DND-41 (cell line): ENCODE results near the gene TRAF3IP1.

ENCODE experiments used
- EZH2 ChIP-seq: IDR thresholded peaks from 3 replicates; pipeline ENCODE4 v1.6.1; 2012; ENCODE audit warnings: borderline replicate concordance, low read depth, mild to moderate bottlenecking, moderate library complexity, low read length, inconsistent platforms; ENCODE audit not compliant: severe bottlenecking
- TF ChIP-seq, protein P1 (sequence below): IDR thresholded peaks from 2 replicates; pipeline ENCODE4 v1.5.1; 2012; ENCODE audit warnings: borderline replicate concordance, low read length, moderate library complexity, mild to moderate bottlenecking; ENCODE audit not compliant: poor library complexity, severe bottlenecking; ENCODE audit errors: extremely low read depth

DNA sequence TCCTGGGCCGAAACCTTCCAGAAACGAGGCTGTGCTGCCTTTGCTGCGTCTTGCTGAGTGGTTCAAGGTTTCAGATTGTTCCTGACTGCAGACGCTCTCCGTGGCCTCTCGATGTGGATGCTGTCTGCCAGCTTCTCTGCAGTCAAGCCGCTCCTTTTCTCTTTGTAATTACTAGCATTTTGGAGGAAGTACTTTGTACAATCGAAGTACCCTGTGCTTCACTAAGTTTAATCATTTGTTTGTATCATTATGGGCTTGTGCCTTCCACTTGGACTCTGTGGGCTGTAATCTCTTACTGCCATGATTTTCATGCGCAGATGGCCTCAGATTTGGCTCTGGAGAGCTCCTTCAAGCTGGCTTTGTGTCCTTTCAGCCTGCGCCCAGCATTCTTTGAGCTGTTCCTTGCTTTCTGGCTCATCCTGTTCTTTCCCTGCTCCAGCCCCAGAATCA, 49.3 kb downstream of the TRAF3IP1 start:
- TF ChIP-seq, protein P1, sequence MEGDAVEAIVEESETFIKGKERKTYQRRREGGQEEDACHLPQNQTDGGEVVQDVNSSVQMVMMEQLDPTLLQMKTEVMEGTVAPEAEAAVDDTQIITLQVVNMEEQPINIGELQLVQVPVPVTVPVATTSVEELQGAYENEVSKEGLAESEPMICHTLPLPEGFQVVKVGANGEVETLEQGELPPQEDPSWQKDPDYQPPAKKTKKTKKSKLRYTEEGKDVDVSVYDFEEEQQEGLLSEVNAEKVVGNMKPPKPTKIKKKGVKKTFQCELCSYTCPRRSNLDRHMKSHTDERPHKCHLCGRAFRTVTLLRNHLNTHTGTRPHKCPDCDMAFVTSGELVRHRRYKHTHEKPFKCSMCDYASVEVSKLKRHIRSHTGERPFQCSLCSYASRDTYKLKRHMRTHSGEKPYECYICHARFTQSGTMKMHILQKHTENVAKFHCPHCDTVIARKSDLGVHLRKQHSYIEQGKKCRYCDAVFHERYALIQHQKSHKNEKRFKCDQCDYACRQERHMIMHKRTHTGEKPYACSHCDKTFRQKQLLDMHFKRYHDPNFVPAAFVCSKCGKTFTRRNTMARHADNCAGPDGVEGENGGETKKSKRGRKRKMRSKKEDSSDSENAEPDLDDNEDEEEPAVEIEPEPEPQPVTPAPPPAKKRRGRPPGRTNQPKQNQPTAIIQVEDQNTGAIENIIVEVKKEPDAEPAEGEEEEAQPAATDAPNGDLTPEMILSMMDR: no peak
- no peak for TF ChIP-seq EZH2
